Measurements from ENCODE around the gene ELP2. TPM values are rescaled to one million over a fixed set of nuclear protein-coding genes. Genes with fewer than 3 reads are reported as not detected.

Gene ELP2
- total and polyA plus RNA-seq, 9 of the 15 experiments (the other 6 are each of a cell fraction or from before 2014, with no cell fraction given) = 76.8 to 192 (median 140) TPM

- POLR2A ChIA-PET = interaction anchor here (0.6 to 1.2 kb wide), 2 partner anchors 9 to 212 kb away, joined by 3 to 5 read pairs; no protein-coding TSS in a partner anchor
- in situ Hi-C loops (cut with MboI) = no loop called here
- Histone ChIP-seq H3K27ac (ENCODE audit: extremely low read depth, low read depth, low read length) (no peak overlapping the region), H3K9me3 (replicated peaks; ENCODE audit: control insufficient read depth, insufficient read depth, low read depth, low read length) (no peaks in the 10 kb centered on the region), H3K4me3 (no peak overlapping the region), H3K36me3 (ENCODE audit: control insufficient read depth, insufficient read depth, low read length) (peaks cover 13% of the 10 kb centered on the region), H2AFZ (ENCODE audit: low read depth, low read length) (no peak overlapping the region), H3K9ac (ENCODE audit: insufficient read depth in 1 of 2, low read depth in 2 of 2, low read length in 2 of 2) (no peak overlapping the region), H3K4me2 (ENCODE audit: insufficient read depth, low read length) (no peak overlapping the region), H3K27me3 (ENCODE audit: control insufficient read depth in 2 of 2, insufficient read depth in 2 of 2, low read length in 2 of 2) (no peaks in the 10 kb centered on the region), H3K4me1 (replicated peaks in 1 of 2; ENCODE audit: control insufficient read depth in 2 of 2, insufficient read depth in 2 of 2, low read length in 2 of 2) (peaks cover 15 to 17% of the 10 kb centered on the region in 2 experiments; a peak in 4 of 5 replicates), H3K9me1 (ENCODE audit: control insufficient read depth, insufficient read depth, low read length) (peaks cover 7% of the 10 kb centered on the region), H4K20me1 (replicated peaks; ENCODE audit: control insufficient read depth, insufficient read depth, low read length) (peaks cover 8% of the 10 kb centered on the region; the same call in 1 of the 2 replicates), H3K79me2 (ENCODE audit: control insufficient read depth, insufficient read depth, low read length) (no peaks in the 10 kb centered on the region)
- ATAC-seq (no peak), FAIRE-seq (no peak), DNase-seq (ENCODE audit: extremely low read depth in 1 of 4, low spot score in 3 of 4) (no peak)
- no TSS peak for BruUV-seq (replicated peaks)
- intact Hi-C loops (cut with micrococcal nuclease) = no loop called here
- TF ChIP-seq ZNF239 (CRISPR knock-in tag; IDR thresholded peaks at IDR 0.05) (no peak), MTA1 (IDR thresholded peaks at IDR 0.05; ENCODE audit: borderline replicate concordance) (no peak), FOS (IDR thresholded peaks at IDR 0.05; ENCODE audit: extremely low read depth, insufficient read length) (no peak)
- CTCF ChIA-PET (ENCODE audit: low intra/inter-chr PET ratio) = no interaction called here
- WGBS (ENCODE audit: insufficient coverage, low coverage, missing lambda C conversion rate) = 57% methylated on average over 7 of the region's 7 CpGs
Observed at GRCh38 chr18:36203360-36203895, 73.7 kb downstream of the ELP2 start.

GRCh38 chr18:36205166-36205565, 75.5 kb downstream of the ELP2 start:
- peaks cover 17% of the 10 kb centered on the region for H3K36me3 ChIP-seq (ENCODE audit: control insufficient read depth, insufficient read depth, low read length)
- peaks cover 7 to 9% of the 10 kb centered on the region in 2 experiments; a peak in 4 of 5 replicates for H3K4me1 ChIP-seq (replicated peaks in 1 of 2; ENCODE audit: control insufficient read depth in 2 of 2, insufficient read depth in 2 of 2, low read length in 2 of 2)
- FAIRE-seq (no peak), DNase-seq (ENCODE audit: extremely low read depth in 1 of 4, low spot score in 3 of 4) (no peak), ATAC-seq (no peak)
- POLR2A ChIA-PET = no interaction called here
- intact Hi-C loops (cut with micrococcal nuclease) = no loop called here
- H3K27me3 ChIP-seq (ENCODE audit: control insufficient read depth in 2 of 2, insufficient read depth in 2 of 2, low read length in 2 of 2) = no peaks in the 10 kb centered on the region
- in situ Hi-C loops (cut with MboI) = no loop called here
- H4K20me1 ChIP-seq (replicated peaks; ENCODE audit: control insufficient read depth, insufficient read depth, low read length) = peaks cover 2% of the 10 kb centered on the region; the same call in 1 of the 2 replicates
- no peak overlapping the region for H3K4me2 ChIP-seq (ENCODE audit: insufficient read depth, low read length)
- H2AFZ ChIP-seq (ENCODE audit: low read depth, low read length) = no peak overlapping the region
- H3K4me3 ChIP-seq = no peak overlapping the region
- no peaks in the 10 kb centered on the region for H3K79me2 ChIP-seq (ENCODE audit: control insufficient read depth, insufficient read depth, low read length)
- WGBS (ENCODE audit: insufficient coverage, low coverage, missing lambda C conversion rate) = 66% methylated on average over 4 of the region's 4 CpGs
- H3K9me1 ChIP-seq (ENCODE audit: control insufficient read depth, insufficient read depth, low read length) = peaks cover 3% of the 10 kb centered on the region
- CTCF ChIA-PET (ENCODE audit: low intra/inter-chr PET ratio) = no interaction called here
- no peak overlapping the region; the same call in 2 of the 3 replicates for H3K27ac ChIP-seq (ENCODE audit: extremely low read depth, low read depth, low read length)
- no peak for TF ChIP-seq BHLHE40 (IDR thresholded peaks at IDR 0.05; ENCODE audit: low read length)
- no peak overlapping the region for H3K9ac ChIP-seq (ENCODE audit: insufficient read depth in 1 of 2, low read depth in 2 of 2, low read length in 2 of 2)
- H3K9me3 ChIP-seq (replicated peaks; ENCODE audit: control insufficient read depth, insufficient read depth, low read depth, low read length) = no peaks in the 10 kb centered on the region
- no TSS peak for BruUV-seq (replicated peaks)

Data from K562 (cell line).